ENCODE measurements around the gene FBXO31. TPM values are rescaled to one million over a fixed set of nuclear protein-coding genes. Genes with fewer than 3 reads are reported as not detected.
A peak's percentile ranks its signal among the peaks of the same experiment; 100 is the strongest.

Gene FBXO31
- total and polyA plus RNA-seq, 2 of the 13 experiments (the other 11 are each of a cell fraction or from before 2014, with no cell fraction given), result 92.4 to 101 TPM

GRCh38 chr16:87324411-87325275, 58.9 kb downstream of the FBXO31 start (continued):
- 0 out of 2 replicates have a peak, but pooled peaks have one; percentile 32 for TF ChIP-seq TARDBP (CRISPR knock-in tag; IDR thresholded peaks at IDR 0.05)
- no peak for TF ChIP-seq ZFP82 (CRISPR knock-in tag; IDR thresholded peaks at IDR 0.05; ENCODE audit: borderline replicate concordance)
- peak; percentile 85 for TF ChIP-seq CTCF (CRISPR knock-in tag; IDR thresholded peaks at IDR 0.05)
- TF ChIP-seq U2AF2 (IDR thresholded peaks at IDR 0.05; ENCODE audit: low read depth, low read length), result no peak
- TF ChIP-seq, protein P1, sequence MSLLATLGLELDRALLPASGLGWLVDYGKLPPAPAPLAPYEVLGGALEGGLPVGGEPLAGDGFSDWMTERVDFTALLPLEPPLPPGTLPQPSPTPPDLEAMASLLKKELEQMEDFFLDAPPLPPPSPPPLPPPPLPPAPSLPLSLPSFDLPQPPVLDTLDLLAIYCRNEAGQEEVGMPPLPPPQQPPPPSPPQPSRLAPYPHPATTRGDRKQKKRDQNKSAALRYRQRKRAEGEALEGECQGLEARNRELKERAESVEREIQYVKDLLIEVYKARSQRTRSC (CRISPR knock-in tag; IDR thresholded peaks at IDR 0.05; ENCODE audit: low read depth), result no peak
- TF ChIP-seq STAG1 (CRISPR knock-in tag; IDR thresholded peaks at IDR 0.05), result peak; percentile 65
- 0 out of 2 replicates have a peak, but pooled peaks have one; percentile 16 for TF ChIP-seq HOXA3 (CRISPR knock-in tag; IDR thresholded peaks at IDR 0.05)
- TF ChIP-seq ZNF891 (CRISPR knock-in tag; IDR thresholded peaks at IDR 0.05), result peak; percentile 56; the same call in 1 of the 2 replicates
- no peak for TF ChIP-seq RXRB (CRISPR knock-in tag; IDR thresholded peaks at IDR 0.05; ENCODE audit: borderline replicate concordance)
- no peak for TF ChIP-seq CENPT (CRISPR knock-in tag; IDR thresholded peaks at IDR 0.05; ENCODE audit: low read depth)
- TF ChIP-seq ZNF746 (CRISPR knock-in tag; IDR thresholded peaks at IDR 0.05), result no peak; the same call in 1 of the 2 replicates
- no peak for TF ChIP-seq PAXIP1 (CRISPR knock-in tag; conservative IDR thresholded peaks at IDR 0.05)
- no peak for TF ChIP-seq ZSCAN9 (CRISPR knock-in tag; IDR thresholded peaks at IDR 0.05; ENCODE audit: borderline replicate concordance)
- peak; percentile 55 for TF ChIP-seq RBM39 (IDR thresholded peaks at IDR 0.05; ENCODE audit: low read depth, low read length, poor library complexity, severe bottlenecking)
- TF ChIP-seq SALL1 (CRISPR knock-in tag; IDR thresholded peaks at IDR 0.05), result peak; percentile 17; the same call in 1 of the 2 replicates
- TF ChIP-seq, protein P2, sequence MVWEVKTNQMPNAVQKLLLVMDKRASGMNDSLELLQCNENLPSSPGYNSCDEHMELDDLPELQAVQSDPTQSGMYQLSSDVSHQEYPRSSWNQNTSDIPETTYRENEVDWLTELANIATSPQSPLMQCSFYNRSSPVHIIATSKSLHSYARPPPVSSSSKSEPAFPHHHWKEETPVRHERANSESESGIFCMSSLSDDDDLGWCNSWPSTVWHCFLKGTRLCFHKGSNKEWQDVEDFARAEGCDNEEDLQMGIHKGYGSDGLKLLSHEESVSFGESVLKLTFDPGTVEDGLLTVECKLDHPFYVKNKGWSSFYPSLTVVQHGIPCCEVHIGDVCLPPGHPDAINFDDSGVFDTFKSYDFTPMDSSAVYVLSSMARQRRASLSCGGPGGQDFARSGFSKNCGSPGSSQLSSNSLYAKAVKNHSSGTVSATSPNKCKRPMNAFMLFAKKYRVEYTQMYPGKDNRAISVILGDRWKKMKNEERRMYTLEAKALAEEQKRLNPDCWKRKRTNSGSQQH (CRISPR knock-in tag; IDR thresholded peaks at IDR 0.05; ENCODE audit: low read depth), result 0 out of 2 replicates have a peak, but pooled peaks have one; percentile 32
- TF ChIP-seq EZH2 (conservative IDR thresholded peaks at IDR 0.05; ENCODE audit: low read depth, low read length), result no peak
- TF ChIP-seq MAZ (IDR thresholded peaks at IDR 0.05; ENCODE audit: borderline replicate concordance, low read depth, low read length), result peak; percentile 91
- TF ChIP-seq MAZ (CRISPR knock-in tag; IDR thresholded peaks at IDR 0.05; ENCODE audit: low read depth), result peak; percentile 83
- no peak for TF ChIP-seq HNF4G (IDR thresholded peaks at IDR 0.05; ENCODE audit: borderline replicate concordance, low read depth, low read length)
- TF ChIP-seq HNF4G (CRISPR knock-in tag; IDR thresholded peaks at IDR 0.05; ENCODE audit: borderline replicate concordance, low read depth), result no peak
- TF ChIP-seq ZSCAN31 (CRISPR knock-in tag; IDR thresholded peaks at IDR 0.05; ENCODE audit: low read depth), result 0 out of 2 replicates have a peak, but pooled peaks have one; percentile 29

Data from HepG2 (cell line).